MM.1S (cell line): Measurements from ENCODE around the gene APOC3.
"Not testable (repeated sequence)": the region's sequence is repeated elsewhere in the genome, so short reads cannot be mapped to it uniquely, and the experiment has no call there.

Source experiments
- DNase-seq: peaks from one replicate; pipeline ENCODE4 v3.0.0-alpha.2; 2015
- H2AFZ ChIP-seq: fragments of 300-600 bp; sonication (generic); 2 replicates; pipeline ENCODE4 v1.6.0; 2016; ENCODE audit warnings: antibody characterized with exemption, low read length
- H3F3A ChIP-seq: fragments of 300-600 bp; sonication (generic); 2 replicates; pipeline ENCODE4 v1.6.1; 2016; ENCODE audit warnings: mild to moderate bottlenecking, antibody characterized with exemption, low read length, moderate library complexity, mixed read lengths; ENCODE audit not compliant: insufficient read depth
- H3K27ac ChIP-seq: fragments of 300-600 bp; sonication (generic); 2 replicates; pipeline ENCODE4 v1.5.1; 2016; ENCODE audit warnings: mild to moderate bottlenecking, low read length
- H3K27me3 ChIP-seq: fragments of 300-600 bp; sonication (generic); replicated peaks from 2 replicates; pipeline ENCODE4 v1.6.0; 2016; ENCODE audit warnings: low read length; ENCODE audit not compliant: insufficient read depth
- H3K36me3 ChIP-seq: fragments of 300-600 bp; sonication (generic); replicated peaks from 2 replicates; pipeline ENCODE4 v1.6.1; 2016; ENCODE audit warnings: mild to moderate bottlenecking, low read length, mixed read lengths; ENCODE audit not compliant: insufficient read depth
- H3K4me1 ChIP-seq: fragments of 300-600 bp; sonication (generic); 2 replicates; pipeline ENCODE4 v1.6.1; 2016; ENCODE audit warnings: low read length, mixed read lengths
- H3K4me2 ChIP-seq: fragments of 300-600 bp; sonication (generic); 2 replicates; pipeline ENCODE4 v1.6.0; 2016; ENCODE audit warnings: low read depth, low read length
- H3K4me3 ChIP-seq: fragments of 300-600 bp; sonication (generic); 2 replicates; pipeline ENCODE4 v1.5.1; 2016; ENCODE audit warnings: low read length, mixed read lengths
- H3K79me2 ChIP-seq: fragments of 300-600 bp; sonication (generic); 2 replicates; pipeline ENCODE4 v1.6.1; 2016; ENCODE audit warnings: mixed run types, low read length, mixed read lengths
- H3K9ac ChIP-seq: fragments of 300-600 bp; sonication (generic); 2 replicates; pipeline ENCODE4 v1.6.1; 2016; ENCODE audit warnings: low read length, mixed read lengths
- H3K9me2 ChIP-seq: fragments of 300-600 bp; sonication (generic); replicated peaks from 2 replicates; pipeline ENCODE4 v1.6.1; 2016; ENCODE audit warnings: mild to moderate bottlenecking, low read length, mixed read lengths; ENCODE audit not compliant: insufficient read depth
- H3K9me3 ChIP-seq: fragments of 300-600 bp; sonication (generic); replicated peaks from 2 replicates; pipeline ENCODE4 v1.6.1; 2016; ENCODE audit warnings: mild to moderate bottlenecking, low read length, mixed read lengths; ENCODE audit not compliant: insufficient read depth
- H4K20me1 ChIP-seq: fragments of 300-600 bp; sonication (generic); 2 replicates; pipeline ENCODE4 v1.6.1; 2016; ENCODE audit warnings: mild to moderate bottlenecking, low read length, moderate library complexity, mixed read lengths; ENCODE audit not compliant: insufficient read depth
- CTCF ChIP-seq: fragments of 300-600 bp; sonication (generic); IDR thresholded peaks from 2 replicates; pipeline ENCODE4 v1.5.1; 2016; ENCODE audit warnings: antibody characterized with exemption, low read length, mixed read lengths
- EZH2 ChIP-seq: fragments of 300-600 bp; sonication (generic); optimal IDR thresholded peaks from 2 replicates; pipeline ENCODE3; 2017; ENCODE audit warnings: low read depth, mild to moderate bottlenecking, antibody characterized with exemption, low read length, mixed read lengths
- EZH2phosphoT487 ChIP-seq: fragments of 300-600 bp; sonication (generic); IDR thresholded peaks from 2 replicates; pipeline ENCODE4 v1.6.1; 2018; ENCODE audit warnings: antibody characterized with exemption, low read length

The APOC3 gene

GRCh38 chr11:116796548-116796947 is 33.2 kb upstream of the APOC3 start:
- Histone ChIP-seq H3K27ac (no peak overlapping the region), H3F3A (no peaks in the 10 kb centered on the region), H3K79me2 (no peaks in the 10 kb centered on the region), H3K27me3 (no peaks in the 10 kb centered on the region), H3K9ac (no peak overlapping the region), H2AFZ (no peak overlapping the region), H3K4me3 (no peak overlapping the region), H3K9me2 (no peaks in the 10 kb centered on the region), H4K20me1 (no peaks in the 10 kb centered on the region), H3K36me3 (no peaks in the 10 kb centered on the region), H3K9me3 (no peaks in the 10 kb centered on the region), H3K4me1 (peaks cover 3% of the 10 kb centered on the region), H3K4me2 (no peak overlapping the region)
- no peak for DNase-seq
- TF ChIP-seq EZH2phosphoT487 = no peak

GRCh38 chr11:116797816-116798215 is 31.9 kb upstream of the APOC3 start:
- Histone ChIP-seq H3K9ac (no peak overlapping the region), H3K79me2 (no peaks in the 10 kb centered on the region), H3K4me2 (no peak overlapping the region), H3K27ac (no peak overlapping the region), H3K36me3 (no peaks in the 10 kb centered on the region), H3F3A (no peaks in the 10 kb centered on the region), H3K4me1 (no peaks in the 10 kb centered on the region), H4K20me1 (no peaks in the 10 kb centered on the region), H3K4me3 (no peak overlapping the region), H2AFZ (no peak overlapping the region), H3K9me2 (no peaks in the 10 kb centered on the region), H3K27me3 (no peaks in the 10 kb centered on the region), H3K9me3 (no peaks in the 10 kb centered on the region)
- TF ChIP-seq EZH2phosphoT487 (no peak), CTCF (no peak), EZH2 (no peak)
- no peak for DNase-seq

DNA sequence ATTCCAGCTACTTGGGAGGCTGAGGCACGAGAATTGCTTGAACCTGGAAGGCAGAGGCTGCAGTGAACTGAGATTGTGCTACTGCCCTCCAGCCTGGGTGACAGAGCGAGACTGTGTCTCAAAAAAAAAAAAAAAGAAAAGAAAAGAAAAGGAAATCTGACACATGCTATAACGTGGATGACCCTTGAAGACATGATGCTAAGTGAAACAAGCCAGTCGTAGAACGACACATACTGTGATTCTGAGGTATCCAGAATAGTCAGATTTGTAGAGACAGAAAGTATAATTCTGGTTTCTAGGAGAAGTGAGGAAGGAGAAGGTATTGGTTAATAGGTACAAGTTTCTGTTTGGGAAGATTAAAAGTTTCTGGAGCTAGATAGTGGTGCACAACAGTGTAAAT is 31.3 kb upstream of the APOC3 start:
- Histone ChIP-seq H3K79me2 (no peaks in the 10 kb centered on the region), H3F3A (no peaks in the 10 kb centered on the region), H3K9me3 (no peaks in the 10 kb centered on the region), H3K4me1 (no peaks in the 10 kb centered on the region), H3K4me2 (no peak overlapping the region), H3K4me3 (no peak overlapping the region), H3K9me2 (no peaks in the 10 kb centered on the region), H3K36me3 (no peaks in the 10 kb centered on the region), H3K27me3 (no peaks in the 10 kb centered on the region), H3K9ac (no peak overlapping the region), H4K20me1 (no peaks in the 10 kb centered on the region), H2AFZ (no peak overlapping the region), H3K27ac (no peak overlapping the region)
- TF ChIP-seq EZH2phosphoT487 (no peak), CTCF (no peak), EZH2 (no peak)
- no peak for DNase-seq

GRCh38 chr11:116800610-116801009 is 29.1 kb upstream of the APOC3 start:
- H2AFZ ChIP-seq = no peak overlapping the region
- TF ChIP-seq CTCF (no peak), EZH2 (no peak), EZH2phosphoT487 (no peak)
- no peak for DNase-seq

GRCh38 chr11:116801662-116802061 is 28.0 kb upstream of the APOC3 start:
- not testable (repeated sequence) for H3K27me3 ChIP-seq, H3K4me2 ChIP-seq, DNase-seq

More at GRCh38 chr11:116800610-116801009, 29.1 kb upstream of the APOC3 start:
- H3K27ac ChIP-seq = no peak overlapping the region
- no peaks in the 10 kb centered on the region for H3K9me3 ChIP-seq
- no peak overlapping the region for H3K9ac ChIP-seq
- H3K4me3 ChIP-seq = no peak overlapping the region
- no peaks in the 10 kb centered on the region for H3K9me2 ChIP-seq
- H3K79me2 ChIP-seq = no peaks in the 10 kb centered on the region
- no peaks in the 10 kb centered on the region for H4K20me1 ChIP-seq
- no peaks in the 10 kb centered on the region for H3K27me3 ChIP-seq
- H3K4me2 ChIP-seq = no peak overlapping the region
- H3K36me3 ChIP-seq = no peaks in the 10 kb centered on the region
- no peaks in the 10 kb centered on the region for H3K4me1 ChIP-seq
- H3F3A ChIP-seq = no peaks in the 10 kb centered on the region

More at GRCh38 chr11:116801662-116802061, 28.0 kb upstream of the APOC3 start:
- H2AFZ ChIP-seq, H4K20me1 ChIP-seq, H3K9me3 ChIP-seq, H3K4me1 ChIP-seq, H3K9me2 ChIP-seq, H3K9ac ChIP-seq, H3K27ac ChIP-seq, H3K4me3 ChIP-seq, H3K36me3 ChIP-seq, H3K79me2 ChIP-seq, H3F3A ChIP-seq: not testable (repeated sequence)
